H1 (cell line): ENCODE results near the gene PI4K2A. TPM values are rescaled to one million over a fixed set of nuclear protein-coding genes. Genes with fewer than 3 reads are reported as not detected.

Experiments
- BRCA1 ChIP-seq: IDR thresholded peaks from 2 replicates; pipeline ENCODE4 v1.6.1; 2012; ENCODE audit warnings: low read depth, low read length, improper control_type of control experiment
- NRF1 ChIP-seq: IDR thresholded peaks from 2 replicates; pipeline ENCODE4 v1.6.1; 2011; ENCODE audit warnings: mild to moderate bottlenecking, low read depth, low read length, improper control_type of control experiment
- RAD21 ChIP-seq, 2 experiments: IDR thresholded peaks in 1 of 2; conservative IDR thresholded peaks in 1 of 2; 2 replicates each; pipeline ENCODE4 v1.6.1; 2011; ENCODE audit warnings: low read depth in 2 of 2, low read length in 2 of 2, improper control_type of control experiment in 1 of 2, inconsistent platforms in 1 of 2, mild to moderate bottlenecking in 1 of 2, moderate library complexity in 1 of 2
- RXRA ChIP-seq: IDR thresholded peaks from 2 replicates; pipeline ENCODE4 v1.6.1; 2011; ENCODE audit warnings: low read depth, mild to moderate bottlenecking, low read length, moderate library complexity; ENCODE audit not compliant: insufficient read depth
- ZNF274 ChIP-seq: IDR thresholded peaks from 2 replicates; pipeline ENCODE4 v1.7.0; 2012; ENCODE audit warnings: low read length, borderline replicate concordance; ENCODE audit errors: extremely low read depth
- polyA plus RNA-seq, 7 experiments: library from polyadenylated mRNA; depleted of rRNA in 3 of 7; stranded (reverse) in 5 of 7; unstranded in 2 of 7; fragments of >200 nt in 5 of 7; fragments of 200-250 nt in 2 of 7; gene quantifications; 1 replicate in 5 of 7; 2 replicates in 1 of 7; 4 replicates in 1 of 7; pipeline versions ENCODE4 v1.2.1 to v1.2.3, GENCODE V29; 2011 to 2013; ENCODE audit warnings: missing spikeins in 2 of 7, mixed read lengths in 2 of 7
- total RNA-seq: library from RNA; stranded (reverse); fragmentation: NEBNext Ultra II Directional; extraction: Animal tissue kit (Norgen Biotek cat#: 25700); gene quantifications from 2 replicates; pipeline ENCODE4 v1.2.1, GENCODE V29; 2021

PI4K2A gene
- total and polyA plus RNA-seq, 2 of the 8 experiments (the other 6 are each of a cell fraction or from before 2014, with no cell fraction given): 20.7 to 21.9 TPM

- no peak for TF ChIP-seq RAD21 (IDR thresholded peaks at IDR 0.05 in 1 of 2, conservative IDR thresholded peaks at IDR 0.05 in 1 of 2; ENCODE audit: low read depth in 2 of 2, low read length in 2 of 2)
- TF ChIP-seq RXRA: no peak
- no peak for TF ChIP-seq BRCA1
- TF ChIP-seq ZNF274: no peak
- no peak for TF ChIP-seq NRF1
- TF ChIP-seq, all 59 proteins: peak for 0
Observed at GRCh38 chr10:97718659-97719142, 78.2 kb downstream of the PI4K2A start (continued).
